Erythroblast (primary cell): ENCODE data around the gene HIGD1A.

Experiments
- DNase-seq, 2 experiments: peaks; one replicate each; lab custom pipeline; 2025; lab: John Stamatoyannopoulos, UW
- GATA1 ChIP-seq: IDR thresholded peaks from 2 replicates; pipeline ENCODE4 v1.6.1; 2011; ENCODE audit warnings: low read depth, mild to moderate bottlenecking, control low read depth, low read length, moderate library complexity
- POLR2A ChIP-seq: IDR thresholded peaks from 2 replicates; pipeline ENCODE4 v1.6.1; 2011; ENCODE audit warnings: mild to moderate bottlenecking, low read length

Gene HIGD1A

DNA sequence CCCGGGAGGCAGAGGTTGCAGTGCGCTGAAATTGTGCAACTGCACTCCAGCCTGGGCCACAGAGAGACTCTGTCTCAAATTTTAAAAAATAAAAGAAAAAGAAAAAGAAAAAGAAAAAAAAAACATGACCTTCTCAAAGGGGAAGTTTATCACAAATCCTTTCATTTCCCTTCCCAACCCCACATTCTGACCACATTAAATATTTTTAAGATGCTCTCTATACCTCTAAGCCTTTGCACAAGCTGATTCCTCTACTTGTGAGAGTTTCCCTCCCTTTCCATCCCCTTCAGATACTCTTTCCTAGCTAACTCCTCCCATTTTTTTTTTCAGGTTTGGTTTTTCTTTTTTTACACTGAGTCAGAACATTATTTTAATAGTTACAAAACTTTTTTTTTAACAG lies 4.0 kb downstream of the HIGD1A start:
- TF ChIP-seq GATA1: no peak
- TF ChIP-seq POLR2A: no peak
- DNase-seq: no peak

DNA sequence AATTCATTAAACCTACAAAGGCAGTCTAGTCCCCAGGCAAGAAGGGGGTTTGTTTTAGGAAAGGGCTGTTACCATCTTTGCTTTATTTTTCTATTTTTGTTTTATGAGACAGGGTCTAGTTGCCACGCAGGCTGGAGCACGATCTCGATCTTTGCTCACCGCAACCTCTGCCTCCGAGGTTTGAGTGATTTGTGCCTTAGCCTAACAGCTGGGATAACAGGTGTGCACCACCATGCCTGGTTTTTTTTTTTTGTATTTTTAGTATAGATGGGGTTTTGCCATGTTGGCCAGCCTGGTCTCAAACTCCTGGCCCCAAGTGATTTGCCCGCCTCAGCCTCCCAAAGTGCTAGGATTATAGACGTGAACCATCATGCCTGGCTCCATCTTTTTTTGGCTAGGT lies 4.9 kb downstream of the HIGD1A start:
- DNase-seq: no peak
- no peak for TF ChIP-seq GATA1

- no peak for TF ChIP-seq GATA1
- no peak for TF ChIP-seq POLR2A
- DNase-seq: peak in 1 of 2 experiments; percentile 17
Measured at GRCh38 chr3:42796332-42796885, 7.9 kb downstream of the HIGD1A start.

DNA sequence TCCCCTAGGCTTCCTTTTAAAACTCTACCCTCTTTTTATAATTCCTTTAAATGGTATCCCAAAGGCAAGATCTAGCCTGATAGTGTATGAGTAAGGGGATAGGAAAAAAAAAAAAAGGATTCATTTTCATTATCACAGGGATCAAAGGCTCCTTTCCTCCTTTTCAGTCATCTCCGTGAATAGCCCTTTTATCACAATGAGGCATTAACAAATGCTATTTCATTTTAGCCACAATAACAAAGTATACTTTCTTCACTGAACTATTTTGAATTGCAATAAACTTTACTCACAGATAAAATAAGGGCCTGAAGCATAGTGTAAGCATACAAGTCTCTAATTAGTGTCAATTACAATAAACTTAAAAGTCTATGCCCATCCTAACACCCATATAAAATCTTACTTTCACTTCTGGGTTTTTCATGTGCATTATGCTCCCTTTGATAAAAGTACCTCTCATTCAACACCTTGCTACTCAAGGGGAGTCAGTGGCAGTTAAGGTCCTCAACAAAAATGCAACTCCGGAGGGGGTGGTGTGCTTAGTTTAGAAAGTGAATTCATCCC lies 8.6 kb downstream of the HIGD1A start:
- TF ChIP-seq POLR2A (no peak), GATA1 (no peak)
- DNase-seq: no peak

GRCh38 chr3:42790714-42791229 lies 13.5 kb downstream of the HIGD1A start:
- no peak for DNase-seq
- TF ChIP-seq GATA1: no peak
- TF ChIP-seq POLR2A: no peak

- DNase-seq: no peak
- TF ChIP-seq GATA1 (no peak), POLR2A (no peak)
Measured at GRCh38 chr3:42786631-42787030, 17.7 kb downstream of the HIGD1A start.

- TF ChIP-seq POLR2A: no peak
- no peak for TF ChIP-seq GATA1
- DNase-seq: peak; percentile 76 to 88
Measured at GRCh38 chr3:42786212-42786611, 18.1 kb downstream of the HIGD1A start.

- TF ChIP-seq POLR2A: peak; percentile 4
- no peak for TF ChIP-seq GATA1
- DNase-seq: peak; percentile 85 to 92
Measured at GRCh38 chr3:42780892-42781700, 23.2 kb downstream of the HIGD1A start.

- no peak for DNase-seq
Measured at GRCh38 chr3:42780398-42780797, 23.9 kb downstream of the HIGD1A start.

GRCh38 chr3:42778644-42779043 lies 25.6 kb downstream of the HIGD1A start:
- DNase-seq: no peak
- TF ChIP-seq GATA1: no peak

More at GRCh38 chr3:42780398-42780797, 23.9 kb downstream of the HIGD1A start:
- TF ChIP-seq POLR2A: peak; percentile 22
- no peak for TF ChIP-seq GATA1

DNA sequence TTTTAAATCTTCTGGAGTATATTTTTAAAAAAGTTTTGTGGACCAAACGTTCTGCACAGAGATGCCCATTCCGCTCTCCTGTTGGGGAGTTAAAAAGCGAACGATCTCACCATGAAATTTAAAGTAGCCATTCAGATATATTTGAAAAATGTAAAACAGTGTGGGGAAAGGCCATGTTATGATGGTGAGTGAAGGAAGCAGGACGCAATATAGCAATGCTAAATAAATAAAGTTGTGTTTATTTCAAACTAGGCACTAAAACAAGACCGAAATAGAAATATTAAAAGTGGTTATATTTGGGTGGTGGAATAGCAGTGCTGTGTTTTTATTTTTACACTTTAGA lies 30.9 kb downstream of the HIGD1A start:
- TF ChIP-seq POLR2A (peak; percentile 49), GATA1 (no peak)
- DNase-seq: no peak

GRCh38 chr3:42772670-42773408 lies 31.5 kb downstream of the HIGD1A start, which contains the start of gene CCDC13:
Gene CCDC13, minus strand, starts transcription at chr3:42773253. Its CDS starts 14,908 bp downstream, at chr3:42758345.
- peak; percentile 95 to 97 for DNase-seq
- TF ChIP-seq GATA1 (no peak), POLR2A (peak; percentile 72)

- no peak for TF ChIP-seq GATA1
- no peak for TF ChIP-seq POLR2A
- no peak for DNase-seq
Measured at GRCh38 chr3:42771271-42771670, 33.0 kb downstream of the HIGD1A start.

DNA sequence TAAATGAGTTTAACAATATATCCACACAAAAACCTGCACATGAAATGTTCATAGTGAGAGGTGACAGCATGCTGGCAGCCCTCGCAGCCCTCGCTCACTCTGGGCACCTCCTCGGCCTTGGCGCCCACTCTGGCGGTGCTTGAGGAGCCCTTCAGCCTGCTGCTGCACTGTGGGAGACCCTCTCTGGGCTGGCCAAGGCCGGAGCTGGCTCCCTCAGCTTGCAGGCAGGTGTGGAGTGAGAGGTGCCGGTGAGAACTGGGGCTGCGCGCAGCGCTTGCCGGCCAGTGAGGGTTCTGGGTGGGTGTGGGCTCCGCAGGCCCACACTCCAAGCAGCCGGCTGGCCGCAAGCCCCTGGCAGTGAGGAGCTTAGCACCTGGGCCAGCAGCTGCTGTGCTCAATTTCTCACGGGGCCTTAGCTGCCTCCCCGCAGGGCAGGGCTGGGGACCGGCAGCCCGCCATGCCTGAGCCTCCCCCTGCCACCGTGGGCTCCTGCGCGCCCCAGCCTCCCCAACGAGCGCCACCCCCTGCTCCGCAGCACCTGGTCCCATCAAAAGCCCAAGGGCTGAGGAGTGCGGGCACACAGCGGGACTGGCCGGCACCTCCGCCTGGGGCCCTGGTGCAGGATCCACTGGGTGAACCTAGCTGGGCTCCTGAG lies 34.7 kb downstream of the HIGD1A start:
- TF ChIP-seq GATA1 (no peak), POLR2A (no peak)

More for the DNA sequence above, 34.7 kb downstream of the HIGD1A start:
- DNase-seq: no peak
